DMS114 treated with DMSO at 0.1 percent for 48 hours (cell line): Measurements from ENCODE around the gene ITGA1.
"Not testable (repeated sequence)": the region's sequence is repeated elsewhere in the genome, so short reads cannot be mapped to it uniquely, and the experiment has no call there.

Experiments
- DNase-seq: peaks from one replicate; lab custom pipeline; 2025; ENCODE audit not compliant: unreplicated experiment; lab: John Stamatoyannopoulos, UW

ITGA1 gene

DNA sequence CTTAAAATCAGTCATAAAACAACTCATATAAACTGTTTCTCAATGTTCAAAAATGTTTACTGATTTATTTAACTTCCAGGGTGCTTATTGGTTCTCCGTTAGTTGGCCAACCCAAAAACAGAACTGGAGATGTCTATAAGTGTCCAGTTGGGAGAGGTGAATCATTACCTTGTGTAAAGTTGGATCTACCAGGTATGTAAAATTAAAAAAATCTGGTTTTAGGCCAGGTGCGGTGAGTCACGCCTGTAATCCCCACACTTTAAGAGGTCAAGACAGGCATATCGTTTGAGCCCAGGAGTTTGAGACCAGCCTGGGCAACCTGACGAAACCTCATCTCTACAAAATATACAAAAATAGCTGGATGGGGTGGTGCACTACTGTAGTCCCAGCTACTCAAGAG lies 73.7 kb downstream of the ITGA1 start:
- DNase-seq, result no peak

DNA sequence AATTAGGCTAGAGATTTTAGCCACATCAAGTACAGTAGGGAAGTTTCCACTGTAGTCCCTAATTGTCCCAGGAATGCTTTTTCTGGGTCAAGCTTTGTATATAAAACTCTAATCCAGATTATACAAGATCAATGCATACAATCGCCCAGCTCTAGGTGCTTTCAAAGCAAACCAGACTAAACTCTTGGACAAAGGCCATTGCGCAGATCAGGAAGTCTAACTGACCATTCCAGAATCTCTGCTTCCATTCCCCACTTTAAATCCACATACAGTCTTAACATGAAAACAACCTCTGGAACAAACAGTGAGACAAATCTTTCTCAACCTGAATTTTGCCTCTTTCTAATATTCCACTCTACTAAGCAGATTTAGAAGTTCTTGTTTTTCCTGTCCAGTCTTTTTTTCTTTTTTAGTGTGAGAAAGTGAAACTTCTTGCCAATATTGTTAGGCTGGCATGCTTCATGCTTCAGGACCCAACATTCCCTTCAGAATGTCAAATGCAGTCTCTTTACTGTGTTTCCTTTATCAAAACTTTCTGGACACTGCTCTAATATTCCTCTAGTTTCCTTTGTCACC lies 76.1 kb downstream of the ITGA1 start:
- DNase-seq, result no peak

DNA sequence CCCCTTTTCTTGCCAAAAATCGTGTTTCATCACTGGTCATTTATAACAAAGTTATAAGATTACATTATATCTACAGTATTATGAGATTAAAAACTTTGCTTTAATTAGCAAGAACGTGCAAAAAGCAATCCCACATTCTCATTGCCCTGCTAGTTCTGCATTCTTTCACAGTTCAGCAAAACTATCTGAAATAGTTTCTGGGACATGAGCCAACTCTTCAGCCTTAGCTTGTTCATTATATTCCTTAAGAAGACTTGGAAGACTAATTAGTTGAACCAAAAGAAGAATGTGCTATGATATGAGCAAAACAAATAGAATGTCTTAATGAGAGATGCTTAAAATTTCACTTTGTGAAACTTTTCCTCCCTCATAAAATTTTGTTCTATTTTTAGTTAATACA lies 76.7 kb downstream of the ITGA1 start:
- DNase-seq, result no peak

DNA sequence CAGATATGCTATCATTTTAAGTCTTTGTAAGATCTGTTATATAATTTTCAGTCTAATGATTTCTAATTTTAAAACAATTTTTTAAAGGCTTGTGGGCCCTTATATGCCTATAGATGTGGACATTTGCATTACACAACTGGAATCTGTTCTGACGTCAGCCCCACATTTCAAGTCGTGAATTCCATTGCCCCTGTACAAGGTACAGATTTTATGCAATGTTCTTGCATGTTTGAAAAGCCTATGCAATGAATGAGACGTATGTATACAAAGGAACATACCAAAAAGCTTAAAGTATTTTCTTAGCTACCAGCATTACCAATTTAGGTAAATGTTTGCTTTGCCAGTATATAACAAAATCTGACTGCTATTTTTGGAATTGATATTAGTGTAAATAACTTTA lies 77.2 kb downstream of the ITGA1 start:
- no peak for DNase-seq

DNA sequence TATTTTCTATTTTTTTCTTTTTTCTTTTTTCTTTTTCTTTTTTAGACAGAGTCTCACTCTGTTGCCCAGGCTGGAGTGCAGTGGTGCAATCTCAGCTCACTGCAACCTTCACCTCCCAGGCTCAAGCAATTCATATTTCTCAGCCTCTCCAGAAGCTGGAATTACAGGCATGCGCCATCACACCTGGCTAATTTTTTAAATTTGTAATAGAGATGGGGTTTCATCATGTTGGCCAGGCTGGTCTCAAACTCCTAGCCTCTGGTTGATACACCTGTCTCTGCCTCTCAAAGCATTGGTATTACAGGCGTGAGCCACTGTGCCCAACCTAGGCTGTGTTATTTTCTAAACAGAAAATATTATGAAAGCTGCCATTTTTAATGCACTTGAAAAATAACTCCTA lies 78.3 kb downstream of the ITGA1 start:
- DNase-seq, result not testable (repeated sequence)

DNA sequence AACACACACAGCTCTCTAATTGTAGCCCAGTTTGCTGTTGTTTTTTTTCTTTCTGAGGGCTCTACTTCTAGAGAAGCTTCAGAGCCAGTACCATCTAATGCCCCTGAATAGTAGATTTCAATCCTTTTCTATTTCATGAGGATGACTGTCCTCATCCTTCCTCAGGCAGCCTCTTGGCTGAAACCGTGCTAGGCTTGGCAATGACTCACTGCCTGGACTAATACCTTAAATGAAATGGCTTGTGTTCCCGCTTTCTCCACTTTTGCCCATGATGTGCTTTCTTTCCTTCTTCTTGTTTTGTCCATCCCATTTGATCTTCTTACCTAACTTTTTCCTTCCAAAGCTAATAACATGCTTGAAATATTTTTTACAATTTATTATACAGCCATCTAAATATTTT lies 80.1 kb downstream of the ITGA1 start:
- DNase-seq, result no peak

DNA sequence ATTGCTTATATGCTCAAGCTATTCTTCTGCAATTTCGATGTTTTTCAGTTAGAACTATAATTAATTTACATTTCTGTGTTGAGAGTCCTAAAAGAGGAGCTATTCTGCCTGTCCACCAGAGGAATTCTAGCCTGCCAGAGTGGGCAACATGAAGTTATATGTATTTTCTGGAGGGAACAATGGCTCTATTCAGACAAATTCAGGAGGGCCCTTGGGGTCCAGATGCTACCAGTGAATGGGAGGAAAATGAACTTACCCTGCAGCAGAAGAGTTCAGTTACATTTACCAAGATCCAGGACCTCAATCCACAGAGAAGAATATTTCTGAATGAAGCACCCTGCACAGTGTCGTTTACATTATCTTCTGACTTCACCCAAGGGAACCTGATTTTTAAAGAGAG lies 80.7 kb downstream of the ITGA1 start:
- no peak for DNase-seq

DNA sequence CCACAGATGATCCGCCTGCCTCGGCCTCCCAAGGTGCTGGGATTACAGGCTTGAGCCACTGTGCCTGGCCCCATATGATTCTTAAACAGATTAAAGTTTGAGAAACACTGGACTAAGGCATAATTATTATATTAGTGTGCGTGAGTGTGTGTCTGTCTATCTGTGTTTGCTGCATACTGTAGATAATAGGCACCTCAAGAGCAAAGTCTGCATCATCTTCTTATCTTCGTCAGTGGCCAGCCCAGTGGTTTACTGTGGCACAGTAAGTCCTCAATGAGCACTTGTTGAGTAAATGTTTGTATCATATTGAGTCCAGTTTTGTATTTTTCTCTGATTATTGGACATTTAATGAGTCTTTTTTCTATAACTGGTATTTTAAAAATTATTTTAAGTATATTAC lies 81.7 kb downstream of the ITGA1 start:
- no peak for DNase-seq

DNA sequence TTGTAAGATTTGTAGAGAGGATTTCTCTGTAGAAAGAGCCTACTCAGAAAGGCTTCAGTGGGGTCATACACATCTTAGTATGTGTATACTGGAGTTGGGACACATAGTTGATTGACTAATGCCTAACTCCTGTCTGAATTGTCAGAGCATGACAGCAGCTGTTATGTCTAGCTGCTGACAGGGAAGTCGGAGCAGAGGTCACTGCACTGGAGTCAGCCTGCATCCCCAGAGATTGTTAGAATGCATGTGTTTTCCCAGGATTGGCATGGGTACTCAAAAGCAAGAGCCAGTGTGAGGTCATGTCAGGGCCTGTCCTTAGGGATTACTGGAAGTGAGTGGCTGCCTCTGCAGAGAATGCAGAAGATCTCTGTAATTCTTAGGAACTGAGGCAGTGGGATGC lies 82.7 kb downstream of the ITGA1 start:
- DNase-seq, result no peak

DNA sequence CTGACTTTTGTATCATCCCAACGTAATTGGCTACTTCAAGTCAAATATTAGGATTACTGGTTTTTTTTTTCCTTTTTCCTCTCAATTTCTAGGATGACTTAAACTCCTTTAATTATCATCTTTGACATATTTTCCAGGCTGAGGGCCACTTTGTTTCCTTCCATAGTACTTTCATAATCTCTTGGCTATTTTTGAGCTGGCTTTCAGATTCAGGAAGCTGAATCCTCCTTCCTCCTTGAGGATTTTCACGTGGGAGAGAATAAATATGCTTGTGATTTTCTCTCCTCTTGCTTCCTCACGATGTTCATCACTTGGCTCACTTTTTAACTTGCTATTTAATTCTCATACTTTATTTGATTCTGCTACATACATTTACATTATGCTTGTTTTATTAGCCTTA lies 88.1 kb downstream of the ITGA1 start:
- DNase-seq, result no peak

DNA sequence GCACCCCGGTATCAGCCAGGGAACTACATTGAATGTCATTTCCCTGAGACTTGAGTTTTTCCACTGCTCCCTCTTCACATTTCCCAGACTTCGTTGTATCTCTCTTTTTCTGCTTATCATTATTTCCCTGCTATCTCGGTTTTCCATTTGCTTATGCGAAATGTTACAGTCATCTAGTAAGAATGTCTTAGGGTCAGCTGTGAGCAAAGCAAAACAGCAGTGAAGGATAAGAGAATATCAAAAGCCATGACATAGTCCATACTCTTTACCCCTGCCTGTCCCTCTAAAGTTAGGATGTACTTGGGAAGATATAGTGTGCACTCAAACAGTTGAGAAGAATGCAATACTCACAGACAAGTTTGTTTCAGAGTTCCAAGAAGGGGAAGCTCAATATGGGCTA lies 88.7 kb downstream of the ITGA1 start:
- no peak for DNase-seq

DNA sequence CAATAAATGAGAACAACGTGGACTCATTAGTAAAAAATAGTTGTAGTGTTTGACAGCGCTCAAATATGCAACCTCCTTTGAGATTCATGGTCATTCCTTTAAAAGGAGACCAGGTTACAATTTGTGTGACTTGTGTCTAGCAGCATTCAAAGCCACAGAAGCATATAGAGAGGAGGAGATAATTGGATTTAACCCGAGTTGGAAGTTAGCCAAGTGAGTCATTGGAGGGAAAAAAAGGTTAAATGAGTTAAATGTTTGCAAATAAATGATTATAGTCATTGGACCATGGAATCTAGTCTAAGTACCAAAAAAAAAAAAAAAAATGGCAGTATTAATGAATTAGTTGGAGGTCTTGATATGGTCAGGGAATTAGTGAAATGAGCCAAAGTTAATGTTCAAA lies 90.9 kb downstream of the ITGA1 start:
- no peak for DNase-seq

DNA sequence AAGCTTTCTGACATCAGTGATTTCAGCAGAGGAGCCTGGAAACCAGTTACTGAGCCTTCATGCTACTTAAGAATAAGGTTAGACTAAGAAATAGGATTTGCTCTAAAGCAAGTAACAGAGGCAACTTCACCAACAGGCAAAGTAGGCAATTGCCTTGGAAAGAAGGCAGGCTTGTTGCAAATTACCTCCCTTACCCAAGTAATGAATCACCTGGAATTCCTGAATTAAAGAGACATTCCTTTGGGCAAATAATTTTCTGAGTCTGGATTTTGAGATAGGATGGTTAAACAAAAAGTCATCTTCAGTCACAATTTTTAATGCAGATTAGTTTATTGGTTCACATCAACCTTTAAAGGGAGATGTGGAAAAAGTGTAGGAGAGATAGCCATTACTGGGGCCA lies 92.8 kb downstream of the ITGA1 start:
- no peak for DNase-seq

DNA sequence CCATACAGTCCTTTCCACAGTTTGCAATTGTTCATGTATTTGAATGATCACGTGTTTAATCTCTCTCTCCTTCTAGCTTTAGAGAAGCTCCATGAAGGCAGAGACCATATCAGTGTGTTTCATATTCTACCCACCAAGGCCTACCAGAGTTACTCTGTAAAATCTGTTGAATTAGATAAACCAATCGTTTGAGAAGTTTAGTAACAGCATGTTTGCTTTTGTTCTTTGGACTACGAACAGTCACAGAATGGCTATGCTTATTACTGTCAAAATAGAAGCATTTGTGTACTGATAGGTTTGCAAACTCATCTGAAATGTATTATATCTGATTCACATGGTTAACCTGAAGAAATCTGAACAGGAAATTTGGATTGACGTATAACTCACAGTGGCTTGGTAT lies 93.8 kb downstream of the ITGA1 start:
- DNase-seq, result no peak

DNA sequence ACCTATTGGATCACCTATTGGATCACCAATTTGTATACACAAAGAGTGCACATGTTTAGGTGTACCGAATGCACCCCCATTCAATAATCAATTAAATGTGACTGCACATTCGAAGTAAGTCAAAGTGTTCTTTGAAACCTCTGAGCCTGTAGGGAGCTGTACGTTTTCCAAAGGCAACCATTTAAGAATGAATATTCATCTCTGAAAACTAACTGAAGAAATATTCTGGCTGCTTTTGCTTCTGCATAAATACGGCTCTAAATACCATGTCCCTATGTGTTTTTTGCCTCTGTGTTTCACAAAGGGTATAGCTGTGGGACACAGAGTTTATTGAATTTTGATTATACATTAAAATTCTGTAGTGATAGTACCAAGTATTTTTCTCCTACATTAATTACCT lies 95.4 kb downstream of the ITGA1 start:
- no peak for DNase-seq

DNA sequence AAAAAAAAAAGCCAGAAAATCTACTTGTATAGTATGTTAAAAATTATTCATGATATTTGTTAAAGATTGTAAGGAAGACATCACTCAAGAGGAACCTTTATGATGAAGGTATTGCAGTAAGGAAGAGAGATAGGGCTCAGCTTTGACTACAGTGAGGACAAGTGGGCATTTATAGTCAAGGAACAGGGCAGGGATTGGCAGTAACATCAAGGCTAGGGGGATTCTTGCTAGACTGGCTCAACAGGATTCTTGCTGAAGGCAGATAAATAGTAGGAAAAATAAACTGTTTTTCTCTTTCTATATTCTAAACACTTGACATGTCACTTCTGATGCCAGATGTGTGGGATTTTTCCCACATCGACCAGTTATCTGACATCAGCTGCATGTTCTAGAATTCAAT lies 96.7 kb downstream of the ITGA1 start:
- no peak for DNase-seq

DNA sequence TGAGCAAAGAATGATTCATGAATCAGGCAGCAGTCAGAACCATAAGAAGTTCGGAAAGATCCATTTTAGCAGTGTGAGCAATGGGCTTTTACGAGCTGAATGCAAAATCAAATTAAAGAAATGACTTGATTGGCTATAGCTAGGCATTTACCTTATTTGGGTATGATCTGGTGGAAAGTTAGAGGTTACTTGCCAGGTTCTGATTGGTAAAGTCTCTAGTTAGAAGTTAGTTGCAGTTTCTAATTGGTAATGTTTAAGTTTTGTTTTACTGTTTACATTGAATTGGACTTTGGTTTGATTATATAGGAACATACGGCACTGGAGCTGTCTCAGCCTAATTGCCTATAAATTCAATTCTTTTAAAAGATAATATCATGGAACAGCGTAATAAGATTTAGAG lies 97.9 kb downstream of the ITGA1 start:
- no peak for DNase-seq

DNA sequence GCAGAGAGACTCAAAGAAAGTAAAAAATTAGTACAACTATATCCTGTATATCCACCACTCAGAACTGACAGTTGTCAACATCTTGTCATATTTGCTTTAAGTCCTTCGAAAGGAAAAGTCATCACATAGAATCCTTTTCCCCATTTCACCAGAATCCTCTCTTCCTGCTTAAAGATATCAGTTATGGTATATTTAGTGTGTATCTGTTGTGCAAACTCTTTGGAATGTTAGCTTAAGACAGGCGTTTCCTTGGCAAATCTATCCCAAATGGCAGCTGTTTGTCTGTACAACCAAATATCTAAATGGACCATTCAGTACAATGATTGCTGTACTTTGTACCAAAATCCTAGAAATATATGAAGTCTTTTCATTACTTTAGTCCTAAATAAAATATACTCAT lies 98.5 kb downstream of the ITGA1 start:
- no peak for DNase-seq

DNA sequence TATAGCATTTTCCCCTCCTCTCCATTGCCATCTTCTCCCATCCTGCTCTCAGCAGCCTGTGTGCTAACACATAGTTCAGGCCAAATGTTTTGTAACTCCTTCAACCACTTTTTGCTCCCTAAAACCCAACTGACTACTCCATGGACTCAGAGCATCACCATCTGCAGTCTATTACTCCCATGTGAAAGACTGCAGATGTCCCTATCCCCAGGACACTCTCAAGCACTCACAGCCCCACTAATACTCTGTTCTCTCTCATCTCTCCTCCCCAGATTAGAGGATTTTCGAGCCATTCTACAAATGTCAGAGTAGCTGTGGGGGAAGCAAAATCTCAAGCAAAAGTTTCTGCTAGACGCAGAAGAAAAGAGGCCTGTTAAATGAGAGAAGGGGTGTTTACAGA lies 99.3 kb downstream of the ITGA1 start:
- no peak for DNase-seq

DNA sequence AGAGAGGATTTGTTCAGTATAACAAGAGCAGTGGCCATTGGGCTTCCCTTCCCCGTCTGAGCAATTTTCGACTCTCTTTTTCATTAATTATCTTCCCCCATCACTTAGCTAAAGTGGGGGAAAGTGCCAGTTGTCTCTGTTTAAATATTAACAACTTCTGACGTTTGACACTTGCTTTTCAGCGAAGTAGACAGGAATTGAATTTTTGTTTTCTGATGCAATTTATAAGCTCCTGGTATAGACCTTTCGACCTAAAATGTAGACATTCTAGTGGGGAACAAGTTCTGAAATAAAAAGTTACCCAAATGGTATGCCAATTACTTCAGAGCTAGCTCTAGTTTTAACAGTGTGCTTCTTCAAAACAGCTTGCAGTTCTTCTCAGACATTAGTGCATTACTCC lies 100.6 kb downstream of the ITGA1 start:
- DNase-seq, result no peak

DNA sequence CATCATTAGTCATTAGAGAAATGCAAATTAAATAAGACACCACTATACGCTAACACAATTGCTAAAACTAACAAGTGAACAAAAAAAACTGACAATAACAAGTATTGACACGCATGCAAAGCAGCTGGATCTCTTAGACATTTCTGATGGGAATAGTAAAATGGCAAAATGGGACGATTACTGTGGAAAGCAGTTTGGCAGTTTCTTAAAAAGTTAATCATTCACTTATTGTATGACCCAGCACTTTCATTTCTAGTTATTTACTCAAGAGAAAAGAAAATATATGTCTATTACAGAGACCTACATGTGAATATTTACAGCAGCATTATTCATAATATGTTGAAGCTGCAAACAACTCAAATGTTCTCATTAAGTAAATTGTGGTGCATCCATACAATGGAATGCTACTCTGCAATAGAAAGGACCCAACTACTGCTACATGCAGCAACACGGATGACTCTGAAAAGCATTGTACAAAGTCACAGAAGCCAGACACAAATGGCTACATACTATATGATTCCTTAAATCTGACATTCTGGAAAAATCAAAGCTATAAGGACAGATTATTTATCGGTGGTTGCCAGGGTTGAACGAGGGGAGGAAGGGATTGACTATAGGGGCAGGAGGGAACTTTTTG lies 104.6 kb downstream of the ITGA1 start:
- no peak for DNase-seq

DNA sequence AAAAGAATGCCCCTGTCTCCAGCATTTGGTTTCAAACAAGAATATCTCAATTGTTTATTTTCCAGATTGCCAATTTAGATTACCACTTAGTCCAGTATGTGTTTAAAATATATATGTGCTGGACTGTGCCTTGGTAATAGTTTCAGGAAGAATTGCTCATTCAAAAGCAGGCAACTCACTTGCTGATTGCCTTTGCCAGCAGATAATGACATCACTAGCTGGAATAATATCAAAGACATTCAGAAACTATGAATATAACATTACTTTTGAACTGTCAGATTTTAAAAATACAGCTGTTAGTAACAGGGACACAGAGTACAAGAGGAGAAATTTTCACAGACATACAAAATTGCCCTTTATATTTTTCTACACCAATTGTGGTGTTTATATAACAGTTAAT lies 105.4 kb downstream of the ITGA1 start:
- DNase-seq, result no peak

DNA sequence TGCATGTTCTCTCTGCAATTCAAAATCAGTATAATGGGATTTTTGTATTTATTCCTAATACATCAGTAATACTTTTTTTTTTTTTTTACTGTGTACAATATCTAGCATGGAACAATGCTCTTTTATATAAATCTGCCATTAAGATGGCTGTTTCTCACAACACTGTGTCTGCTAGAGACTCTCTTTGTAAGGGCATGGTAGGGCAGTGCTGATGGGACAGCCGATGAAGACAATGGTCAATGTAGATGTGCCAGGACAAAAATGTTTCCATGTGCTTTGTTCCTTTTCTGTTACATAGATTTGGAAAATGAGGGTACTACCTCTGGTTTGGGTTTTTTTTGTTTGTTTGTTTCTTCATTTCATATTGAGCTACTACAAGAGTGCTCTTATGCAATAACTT lies 106.1 kb downstream of the ITGA1 start:
- no peak for DNase-seq
